ENCODE data around the gene KIF3C.

- TF ChIP-seq, protein P1, sequence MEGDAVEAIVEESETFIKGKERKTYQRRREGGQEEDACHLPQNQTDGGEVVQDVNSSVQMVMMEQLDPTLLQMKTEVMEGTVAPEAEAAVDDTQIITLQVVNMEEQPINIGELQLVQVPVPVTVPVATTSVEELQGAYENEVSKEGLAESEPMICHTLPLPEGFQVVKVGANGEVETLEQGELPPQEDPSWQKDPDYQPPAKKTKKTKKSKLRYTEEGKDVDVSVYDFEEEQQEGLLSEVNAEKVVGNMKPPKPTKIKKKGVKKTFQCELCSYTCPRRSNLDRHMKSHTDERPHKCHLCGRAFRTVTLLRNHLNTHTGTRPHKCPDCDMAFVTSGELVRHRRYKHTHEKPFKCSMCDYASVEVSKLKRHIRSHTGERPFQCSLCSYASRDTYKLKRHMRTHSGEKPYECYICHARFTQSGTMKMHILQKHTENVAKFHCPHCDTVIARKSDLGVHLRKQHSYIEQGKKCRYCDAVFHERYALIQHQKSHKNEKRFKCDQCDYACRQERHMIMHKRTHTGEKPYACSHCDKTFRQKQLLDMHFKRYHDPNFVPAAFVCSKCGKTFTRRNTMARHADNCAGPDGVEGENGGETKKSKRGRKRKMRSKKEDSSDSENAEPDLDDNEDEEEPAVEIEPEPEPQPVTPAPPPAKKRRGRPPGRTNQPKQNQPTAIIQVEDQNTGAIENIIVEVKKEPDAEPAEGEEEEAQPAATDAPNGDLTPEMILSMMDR (IDR thresholded peaks at IDR 0.05) = no peak
- no peak for TF ChIP-seq POLR2A (IDR thresholded peaks at IDR 0.05)
Observed at GRCh38 chr2:25982273-25982967, at the start of gene KIF3C.
